Measurements from ENCODE around the gene GALM. TPM values are rescaled to one million over a fixed set of nuclear protein-coding genes. Genes with fewer than 3 reads are reported as not detected.
A peak's percentile ranks its signal among the peaks of the same experiment; 100 is the strongest.
"Not testable (repeated sequence)": the region's sequence is repeated elsewhere in the genome, so short reads cannot be mapped to it uniquely, and the experiment has no call there.

The GALM gene
- total RNA-seq, 2 donors from 2014 or later = 9.2 to 16.8 TPM

DNA sequence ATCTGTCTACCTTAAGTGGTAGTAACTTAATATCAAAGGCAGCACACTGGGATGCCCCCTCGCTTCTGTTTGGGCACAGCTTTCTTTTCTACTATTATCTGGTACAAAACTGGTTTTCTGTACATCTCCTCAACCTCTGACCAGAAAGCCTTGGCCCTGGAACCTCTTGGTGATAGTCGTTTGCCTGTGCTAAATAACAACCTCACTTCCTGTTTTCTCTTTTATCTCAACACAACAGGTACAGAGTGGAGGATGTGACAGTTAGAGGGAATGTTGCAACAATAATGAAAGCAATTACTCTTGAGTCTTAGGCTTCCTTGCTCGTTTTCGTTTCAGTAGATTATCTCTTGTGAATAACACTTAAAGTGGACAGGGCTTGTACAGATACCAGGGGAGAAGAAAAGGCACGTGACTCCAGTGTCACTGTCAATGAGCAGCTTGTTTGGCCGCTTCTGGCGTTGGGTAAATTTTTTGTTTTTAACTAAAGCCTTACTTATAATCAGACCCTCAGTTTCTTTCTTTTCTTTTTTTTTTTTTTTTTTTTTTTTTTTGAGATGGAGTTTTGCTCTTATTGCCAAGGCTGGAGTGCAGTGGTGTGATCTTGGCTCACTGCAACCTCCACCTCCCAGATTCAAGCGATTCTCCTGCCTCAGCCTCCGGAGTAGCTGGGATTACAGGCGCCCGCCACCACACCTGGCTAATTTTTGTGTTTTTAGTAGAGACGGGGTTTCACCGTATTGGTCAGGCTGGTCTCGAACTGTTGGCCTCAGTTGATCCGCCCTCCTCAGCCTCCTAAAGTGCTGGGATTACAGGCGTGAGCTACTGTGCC lies 22.0 kb upstream of the GALM start:
- ATAC-seq; intact Hi-C loops (cut with DNase I); DNase-seq: not testable (repeated sequence)

DNA sequence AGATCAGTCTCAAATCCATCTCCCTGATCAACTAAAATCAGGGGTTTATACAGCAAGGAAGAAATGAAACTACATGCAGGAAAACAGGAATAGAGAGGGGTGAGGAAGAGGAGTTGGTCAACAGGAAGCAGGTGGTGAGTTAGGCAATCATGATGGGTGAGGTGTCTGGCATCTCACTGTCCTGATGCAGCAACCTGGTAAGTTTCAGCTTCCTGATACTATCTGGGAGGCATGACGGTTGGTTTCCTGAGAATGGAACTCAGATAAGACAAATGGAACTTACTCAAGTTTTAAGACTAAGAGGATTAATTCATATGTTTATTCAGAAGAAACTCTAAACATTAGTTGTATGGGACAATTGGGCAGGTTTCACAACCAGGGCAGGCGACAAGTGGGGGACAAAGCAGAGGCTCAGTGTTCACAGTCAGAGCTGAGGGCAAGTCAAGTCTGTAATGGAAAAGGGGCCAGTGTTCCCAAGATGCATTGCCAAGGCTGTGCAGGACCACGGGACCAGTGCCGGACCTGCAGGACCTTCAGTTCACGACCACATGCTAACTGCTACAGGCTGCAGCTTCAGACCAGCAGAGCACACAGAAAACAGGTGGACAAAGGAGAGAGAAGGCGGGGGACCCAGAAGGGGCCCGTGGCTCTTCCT lies 17.7 kb upstream of the GALM start:
- ATAC-seq = peak in 1 of 2 donors; percentile 25
- intact Hi-C loops (cut with DNase I) = no loop called here
- no peak for DNase-seq

DNA sequence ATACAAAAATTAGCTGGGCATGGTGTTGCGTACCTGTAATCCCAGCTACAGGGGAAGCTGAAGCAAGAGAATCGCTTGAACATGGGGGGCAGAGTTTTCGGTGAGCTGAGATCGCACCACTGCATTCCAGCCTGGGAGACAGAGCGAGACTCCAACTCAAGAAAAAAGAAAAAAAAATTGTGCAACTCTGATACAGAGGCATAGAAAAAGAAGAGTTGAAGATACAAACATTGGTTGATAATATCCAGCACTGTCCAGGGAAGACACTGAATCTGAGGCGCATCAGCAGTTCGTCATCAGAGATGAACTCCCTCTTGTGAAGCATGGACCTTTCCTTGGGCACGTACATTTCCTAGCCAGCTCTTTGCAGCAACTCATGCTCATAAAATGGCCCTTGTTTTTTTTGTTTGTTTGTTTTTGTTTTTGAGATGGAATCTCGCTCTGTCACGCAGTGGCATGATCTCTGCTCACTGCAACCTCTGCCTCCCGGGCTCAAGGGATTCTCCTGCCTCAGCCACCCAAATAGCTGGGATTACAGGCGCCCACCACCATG lies 16.7 kb upstream of the GALM start:
- ATAC-seq = no peak
- intact Hi-C loops (cut with DNase I) = no loop called here
- no peak for DNase-seq

DNA sequence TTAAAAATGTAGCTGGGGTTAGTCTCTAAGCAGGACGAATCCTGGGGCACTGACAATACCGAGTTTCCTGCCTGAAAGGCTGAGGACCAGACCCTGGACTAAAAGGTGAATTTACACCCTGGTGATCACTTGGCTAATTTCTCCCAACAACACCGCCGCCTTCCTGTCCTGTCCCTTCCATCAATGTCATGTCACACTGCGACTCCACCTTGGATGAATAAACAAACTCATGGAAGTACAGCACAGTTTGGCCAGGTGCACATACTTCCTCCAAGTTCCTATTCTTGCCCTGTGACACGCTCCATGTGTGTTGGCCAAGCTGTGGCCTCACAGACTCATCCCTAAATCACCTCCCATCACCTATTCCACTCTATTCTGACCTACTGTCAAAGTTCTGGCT lies 15.9 kb upstream of the GALM start:
- intact Hi-C loops (cut with DNase I) = no loop called here
- ATAC-seq = no peak
- no peak for DNase-seq

DNA sequence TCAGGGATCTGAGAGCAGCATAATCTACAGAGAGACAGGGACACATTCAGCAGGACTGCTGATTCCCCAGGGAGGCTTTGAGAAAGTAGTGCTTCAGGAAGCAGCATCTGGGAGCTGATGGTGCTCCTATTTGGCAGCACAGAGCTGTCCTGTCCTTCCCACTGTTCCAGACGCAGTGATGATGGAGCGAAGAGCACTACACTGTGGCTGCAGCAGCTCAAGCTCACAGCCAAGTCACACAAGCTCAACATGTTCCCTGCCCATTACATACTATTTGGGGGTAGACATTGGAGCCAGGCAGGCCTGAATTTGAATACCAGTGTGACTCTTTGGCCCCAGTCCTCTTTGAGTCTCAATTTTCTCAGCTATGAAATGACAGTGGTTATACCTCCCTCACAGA lies 15.2 kb upstream of the GALM start:
- peak; percentile 25 to 45 for ATAC-seq
- no peak for DNase-seq
- intact Hi-C loops (cut with DNase I) = no loop called here

DNA sequence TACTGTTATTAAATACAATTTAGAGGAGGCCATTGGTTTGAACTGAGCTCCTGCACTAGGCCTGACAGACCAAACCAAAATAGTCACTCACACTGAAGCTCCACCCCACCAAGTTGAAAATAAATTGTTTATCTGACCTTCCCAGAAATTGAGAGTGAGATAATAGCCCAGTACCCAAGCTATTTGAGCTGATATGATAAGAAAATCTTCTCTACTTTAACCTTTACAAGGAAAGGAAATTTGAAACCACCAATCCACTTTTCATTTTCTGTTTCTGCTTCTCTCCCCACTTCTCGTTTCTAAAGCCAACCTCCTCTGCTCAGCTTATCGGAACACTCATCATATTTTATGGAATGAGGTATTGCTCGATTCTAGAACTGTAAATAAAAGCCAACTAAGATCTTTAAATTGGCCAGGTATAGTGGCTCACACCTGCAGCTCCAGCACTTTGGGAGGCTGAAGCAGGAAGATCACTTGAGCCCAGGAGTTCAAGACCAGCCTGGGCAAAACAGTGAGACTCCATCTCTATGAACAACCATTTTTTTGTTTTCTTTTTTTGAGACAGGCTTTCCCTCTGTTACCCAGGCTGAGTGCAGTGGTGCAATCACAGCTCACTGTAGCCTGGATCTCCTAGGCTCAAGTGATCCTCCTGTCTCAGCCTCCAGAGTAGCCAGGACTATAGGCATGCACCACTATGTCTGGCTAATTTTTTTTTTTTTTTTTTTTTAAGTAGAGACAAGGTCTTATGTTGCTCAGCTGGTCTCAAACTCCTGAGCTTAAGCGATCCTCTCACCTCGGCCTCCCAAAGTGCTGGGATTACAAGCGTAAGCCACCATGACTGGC lies 13.3 kb upstream of the GALM start:
- intact Hi-C loops (cut with DNase I) = no loop called here
- ATAC-seq = peak in 1 of 2 donors; percentile 12
- no peak for DNase-seq

DNA sequence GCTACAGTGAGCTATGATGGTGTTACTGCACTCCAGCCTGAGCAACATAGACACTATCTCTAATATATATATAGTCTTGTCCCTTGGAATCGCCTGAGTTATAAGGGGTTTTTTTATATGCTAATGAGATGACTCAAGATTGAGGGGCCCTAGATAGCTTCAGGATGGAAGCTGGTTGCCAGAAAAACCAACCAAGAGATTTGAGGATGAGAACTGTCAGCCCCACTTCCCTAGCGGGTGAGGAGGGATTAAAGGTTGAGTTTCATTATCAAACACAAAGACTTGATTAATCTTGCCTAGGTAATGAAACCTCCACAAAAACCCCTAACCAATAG lies 12.6 kb upstream of the GALM start:
- DNase-seq (no peak), ATAC-seq (no peak)
- intact Hi-C loops (cut with DNase I) = no loop called here

DNA sequence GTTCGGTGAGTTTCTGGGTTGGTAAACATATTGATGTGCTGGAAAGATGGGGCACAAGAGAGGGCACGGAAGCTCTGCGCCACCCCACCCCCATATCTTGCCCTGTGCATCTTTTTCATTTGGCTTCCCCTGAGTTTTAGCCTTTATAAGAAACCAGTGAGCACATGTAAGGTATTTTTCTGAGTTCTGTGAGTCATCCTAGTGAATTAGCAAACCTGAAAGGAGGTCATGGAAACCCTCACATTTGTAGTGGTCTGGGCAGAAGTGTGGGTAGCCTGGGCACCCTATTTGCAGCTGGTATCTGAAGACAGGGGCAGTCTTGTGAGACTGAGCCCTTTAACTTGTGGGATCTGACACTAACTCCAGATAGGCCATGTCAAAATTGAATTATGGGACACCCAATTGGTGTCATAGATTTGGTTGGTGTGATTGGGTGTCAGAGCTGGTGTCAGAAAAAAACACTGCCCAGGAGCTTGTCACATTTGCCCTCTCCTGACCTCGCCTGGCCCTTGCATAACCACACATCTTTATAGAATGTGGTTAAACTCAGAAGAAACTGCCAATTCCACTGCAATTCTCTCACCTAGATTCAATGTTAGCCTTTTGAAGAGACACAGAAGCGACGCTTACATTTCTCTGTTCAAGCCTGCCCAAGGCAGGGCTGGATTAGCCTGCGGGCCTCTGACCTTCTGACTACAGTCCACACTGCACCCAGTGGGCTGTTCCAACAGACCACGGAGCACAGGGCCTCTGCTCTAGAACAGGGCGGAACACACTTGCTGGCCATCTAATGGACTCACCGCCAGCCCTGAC lies 12.0 kb upstream of the GALM start:
- intact Hi-C loops (cut with DNase I) = no loop called here
- ATAC-seq = no peak
- no peak for DNase-seq

DNA sequence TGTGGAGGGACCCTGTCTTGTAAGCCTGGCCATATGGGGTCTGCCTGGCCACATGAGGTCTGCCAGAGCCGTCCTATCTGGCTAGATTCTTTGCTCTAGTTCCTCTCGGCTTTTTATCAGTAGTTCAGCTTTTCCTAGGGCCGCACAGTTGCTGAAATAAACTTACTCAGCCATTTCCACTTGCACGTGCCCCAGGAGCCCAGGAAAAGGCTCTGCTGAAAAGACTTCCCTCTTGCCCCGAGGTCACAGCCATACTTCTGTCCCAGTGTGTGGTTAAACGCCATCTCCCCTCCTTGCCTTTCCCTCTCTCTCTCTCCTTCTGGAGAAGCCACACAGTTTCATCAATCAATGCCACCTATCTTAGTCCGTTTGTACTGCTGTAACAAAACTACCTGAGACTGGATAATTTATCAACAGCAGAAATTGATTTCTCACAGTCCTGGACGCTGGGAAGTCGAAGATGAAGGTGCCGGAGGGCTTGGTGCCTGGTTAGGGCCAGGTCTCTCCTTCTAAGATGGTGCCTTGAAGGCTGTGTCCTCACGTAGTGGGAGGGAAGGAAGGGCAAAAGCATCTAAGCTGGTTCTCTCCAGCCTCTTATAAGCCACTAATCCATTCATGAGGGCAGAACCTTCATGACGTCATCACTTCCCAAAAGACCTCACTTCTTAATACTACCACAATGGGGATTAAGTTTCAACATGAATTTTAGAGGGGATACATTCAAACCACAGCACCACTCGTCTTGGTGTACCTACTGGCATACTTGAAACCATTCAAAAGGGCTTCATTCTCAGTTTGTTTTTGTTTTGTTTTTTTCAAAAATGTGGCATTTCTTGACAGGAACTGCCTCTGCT lies 11.2 kb upstream of the GALM start:
- intact Hi-C loops (cut with DNase I) = no loop called here
- ATAC-seq = peak; percentile 32 to 40
- no peak for DNase-seq

DNA sequence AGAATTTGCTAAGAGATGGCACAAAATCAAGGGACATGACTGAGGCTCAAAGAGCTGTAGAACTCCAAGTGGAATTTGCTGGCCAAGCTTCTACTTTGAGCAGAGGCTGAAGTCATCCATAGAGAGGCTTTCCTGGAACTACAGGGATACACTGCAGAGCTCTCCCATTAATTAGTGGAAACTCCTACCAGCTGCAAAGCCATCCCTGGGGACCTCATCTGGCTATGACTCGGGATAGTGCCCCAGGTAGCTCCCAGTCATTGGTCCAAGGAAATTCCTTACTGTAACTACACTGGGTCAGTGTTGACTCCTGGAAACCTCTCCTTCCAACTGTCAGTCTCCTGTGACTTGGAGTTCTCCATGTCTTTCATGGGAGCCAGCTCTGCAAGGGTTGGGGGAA lies 10.5 kb upstream of the GALM start:
- ATAC-seq = no peak
- intact Hi-C loops (cut with DNase I) = no loop called here
- no peak for DNase-seq

DNA sequence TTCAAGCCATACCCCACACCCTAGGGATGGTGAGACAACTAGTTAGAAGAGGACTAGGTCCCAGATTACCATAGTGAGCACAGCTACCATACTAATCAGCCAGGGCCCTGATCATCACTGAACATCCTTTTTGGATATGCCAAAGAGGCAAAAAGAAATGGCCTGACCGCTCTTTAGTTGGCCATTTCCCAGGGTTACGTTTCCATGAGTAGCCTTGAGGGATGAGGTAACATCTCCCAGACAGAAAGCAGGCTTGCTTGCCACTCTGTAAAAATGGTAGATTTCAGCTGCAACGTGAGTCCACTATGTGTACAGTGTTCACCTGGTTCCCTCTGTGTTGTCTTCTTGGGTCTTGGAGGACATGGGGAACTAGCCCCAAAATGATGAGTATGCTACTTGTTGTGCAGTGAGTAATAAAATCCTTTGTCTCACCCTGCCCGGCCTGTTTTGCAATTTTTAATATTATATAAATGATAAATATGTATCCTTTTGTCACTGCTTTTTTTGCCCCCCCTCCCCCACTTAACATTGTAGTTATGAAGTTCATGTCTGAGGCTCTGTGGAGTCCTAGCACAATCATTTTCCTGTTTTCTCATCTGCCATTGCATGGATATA lies 8.9 kb upstream of the GALM start:
- intact Hi-C loops (cut with DNase I) = no loop called here
- no peak for ATAC-seq
- no peak for DNase-seq

DNA sequence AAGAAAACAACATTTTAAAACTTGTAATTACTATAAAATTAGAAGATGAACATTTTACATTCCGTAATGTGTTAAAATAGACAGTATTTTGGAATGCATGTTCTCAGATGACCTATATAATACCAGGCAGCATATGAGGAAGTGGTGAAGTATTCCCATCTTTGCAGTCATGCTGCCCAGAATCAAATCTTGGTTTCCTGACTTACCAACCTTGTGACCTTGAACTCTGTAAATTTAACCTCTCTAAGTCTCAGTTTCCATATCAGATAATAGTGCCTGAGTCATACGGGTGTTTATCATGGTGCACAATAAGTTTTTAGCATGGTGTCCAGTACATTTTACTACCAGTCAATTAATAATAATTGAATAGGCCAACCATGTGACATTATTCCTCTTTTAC lies 7.3 kb upstream of the GALM start:
- ATAC-seq (no peak), DNase-seq (no peak)
- intact Hi-C loops (cut with DNase I) = no loop called here

DNA sequence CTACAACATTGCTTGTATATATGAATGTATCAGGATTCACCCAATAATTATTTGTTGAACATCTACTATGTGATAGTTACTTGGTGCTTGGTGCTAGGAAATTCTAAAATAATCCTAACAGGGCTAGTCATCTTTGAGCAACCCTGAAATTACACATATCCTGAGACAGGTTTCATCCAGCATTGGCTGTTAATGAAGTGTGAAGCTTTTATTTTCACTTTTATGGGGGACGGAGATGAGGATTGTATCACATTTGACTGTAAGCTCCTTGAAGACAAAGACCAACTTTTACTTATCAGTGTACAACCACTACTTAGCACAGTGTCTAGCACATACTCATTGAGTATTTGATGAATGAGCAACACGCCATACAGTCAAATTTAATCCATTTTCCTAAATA lies 6.8 kb upstream of the GALM start:
- DNase-seq = no peak
- no peak for ATAC-seq
- intact Hi-C loops (cut with DNase I) = no loop called here

DNA sequence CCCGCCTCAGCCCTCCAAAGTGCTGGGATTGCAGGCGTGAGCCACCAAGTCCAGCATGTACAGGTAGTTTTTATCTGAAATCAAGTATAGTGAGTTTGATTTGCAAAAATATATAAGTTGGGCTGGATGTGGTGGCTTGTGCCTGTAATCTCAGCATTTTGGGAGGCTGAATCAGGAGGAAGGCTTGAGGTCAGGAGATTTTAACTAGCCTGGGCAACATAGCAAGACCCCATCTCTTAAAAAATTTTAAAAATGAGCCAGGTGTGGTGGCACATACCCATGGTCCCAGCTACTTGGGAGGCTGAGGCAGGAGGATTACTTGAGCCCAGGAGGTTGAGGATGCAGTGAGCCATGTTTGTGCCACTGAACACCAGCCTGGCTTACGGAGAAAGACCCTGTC lies 5.6 kb upstream of the GALM start:
- DNase-seq (no peak), ATAC-seq (no peak)
- intact Hi-C loops (cut with DNase I) = loop anchor here in 1 of 2 donors (10.0 kb wide), 1 partner anchor 65 kb away; no protein-coding TSS in a partner anchor

DNA sequence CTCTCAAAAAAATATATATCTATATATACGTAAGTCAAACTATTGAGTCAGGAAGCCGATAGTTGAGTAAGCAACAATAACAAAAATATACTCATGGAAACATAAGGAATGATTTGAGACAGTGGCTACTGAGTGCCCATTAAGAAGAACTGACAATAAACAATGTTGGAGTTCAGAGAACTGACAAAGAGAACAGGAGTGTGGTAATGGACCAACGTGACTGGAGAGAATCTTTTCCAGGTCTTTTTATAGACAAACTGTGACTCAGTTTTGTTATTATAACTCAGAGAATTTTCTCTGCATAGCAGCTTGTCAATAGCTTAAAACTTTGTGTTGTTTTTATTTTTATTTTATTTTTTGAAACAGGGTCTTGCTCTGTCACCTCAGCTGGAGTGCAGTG lies 4.6 kb upstream of the GALM start:
- intact Hi-C loops (cut with DNase I) = loop anchor here in 1 of 2 donors (10.0 kb wide), 1 partner anchor 67 kb away; no protein-coding TSS in a partner anchor
- DNase-seq (no peak), ATAC-seq (no peak)

DNA sequence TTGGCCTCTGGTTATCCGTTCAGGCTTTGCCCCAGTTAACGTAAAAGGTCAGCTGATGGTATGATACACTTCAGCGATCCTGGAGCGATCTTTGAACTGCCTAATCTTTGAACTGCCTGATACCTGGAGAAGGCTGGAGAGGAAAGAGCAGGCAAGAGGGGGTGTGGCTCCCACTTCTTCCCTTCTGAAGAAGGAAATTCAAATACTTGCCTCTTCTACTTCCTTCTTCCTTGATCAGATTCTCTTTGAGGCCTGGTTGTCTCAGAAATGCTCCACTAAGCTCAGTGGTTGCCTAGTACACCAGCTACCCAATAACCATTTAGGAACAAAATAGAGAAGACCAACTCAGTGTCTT lies 619 bp downstream of the GALM start:
- peak; percentile 38 to 40 for ATAC-seq

DNA sequence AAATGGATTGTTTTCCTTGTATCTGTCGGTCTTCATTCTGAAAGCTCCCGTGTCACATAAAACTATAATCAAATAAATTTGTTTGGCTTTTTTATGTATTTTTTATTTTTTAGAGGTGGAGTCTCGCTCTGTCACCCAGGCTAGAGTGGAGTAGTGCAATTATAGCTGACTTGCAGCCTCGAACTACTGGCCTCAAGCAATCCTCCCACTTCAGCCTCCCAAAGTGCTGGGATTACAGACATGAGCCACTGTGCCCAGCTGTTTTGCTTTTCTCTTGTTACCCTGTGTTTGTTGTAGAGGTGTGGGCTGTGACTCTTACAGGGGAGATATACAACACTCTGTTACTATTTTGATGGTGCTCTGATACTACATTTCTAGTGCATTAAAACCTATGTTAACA lies 2.2 kb downstream of the GALM start:
- intact Hi-C loops (cut with DNase I) = loop anchor here (5.0 to 10.0 kb wide), 3 partner anchors 54 to 73 kb away; partner anchors contain the start of gene HNRNPLL (in 1 of the 2)
- ATAC-seq (no peak), DNase-seq (no peak)

More for the DNA sequence above, 619 bp downstream of the GALM start:
- DNase-seq = no peak
- intact Hi-C loops (cut with DNase I) = loop anchor here (5.0 to 10.0 kb wide), 3 partner anchors 56 to 72 kb away; partner anchors contain the start of gene HNRNPLL (in 1 of the 2)
